ENCODE measurements around the gene RNF214.

DNA sequence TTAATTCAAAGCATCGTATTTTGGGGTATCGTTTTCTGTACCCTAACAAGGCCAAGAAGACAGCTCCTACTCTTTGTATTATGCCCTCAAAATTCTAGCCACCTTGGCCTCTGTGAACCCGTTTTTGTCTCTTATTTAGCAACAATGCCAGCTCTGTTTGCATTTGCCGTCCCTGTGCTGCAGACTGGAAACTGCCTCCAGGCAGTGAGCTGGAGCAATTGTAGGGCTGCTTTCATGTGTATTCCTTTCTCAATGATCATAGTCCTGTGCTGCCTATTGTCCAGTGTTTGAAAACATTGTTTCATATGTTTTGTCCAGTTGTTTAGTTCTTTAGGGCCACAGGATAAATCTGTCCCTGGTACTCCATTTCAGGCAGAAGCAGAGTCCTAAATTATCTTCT is 38.7 kb downstream of the RNF214 start:
- TF ChIP-seq EZH2 (IDR thresholded peaks at IDR 0.05; ENCODE audit: borderline replicate concordance, insufficient read depth, low read length, poor library complexity, severe bottlenecking) = no peak
- no peak for TF ChIP-seq CTCF (IDR thresholded peaks at IDR 0.05; ENCODE audit: poor library complexity, severe bottlenecking)
- no peak for TF ChIP-seq MXI1 (conservative IDR thresholded peaks at IDR 0.05; ENCODE audit: poor library complexity, severe bottlenecking)
- TF ChIP-seq RAD21 (conservative IDR thresholded peaks at IDR 0.05) = no peak
- no peak for TF ChIP-seq EP300 (conservative IDR thresholded peaks at IDR 0.05; ENCODE audit: poor library complexity, severe bottlenecking)
- no peak for TF ChIP-seq REST (IDR thresholded peaks at IDR 0.05; ENCODE audit: borderline replicate concordance)
- no peak for TF ChIP-seq POLR2AphosphoS5 (IDR thresholded peaks at IDR 0.05)
- TF ChIP-seq SMC3 (conservative IDR thresholded peaks at IDR 0.05; ENCODE audit: poor library complexity) = no peak
- TF ChIP-seq TAF1 (IDR thresholded peaks at IDR 0.05; ENCODE audit: low read depth) = no peak
